ENCODE measurements around the gene ZSCAN22.

ZSCAN22 gene

GRCh38 chr19:58380037-58380661 is 53.4 kb downstream of the ZSCAN22 start:
- no peaks in the 10 kb centered on the region for H3K9me3 ChIP-seq (ENCODE audit: low read length)
- peak overlapping the region; percentile 81 for H3K4me3 ChIP-seq (ENCODE audit: low read length)
- peaks cover 18% of the 10 kb centered on the region for H3K4me1 ChIP-seq (ENCODE audit: insufficient read depth, low read length)
- no peaks in the 10 kb centered on the region for H3K36me3 ChIP-seq (ENCODE audit: insufficient read depth, low read length)
- H2AFZ ChIP-seq (ENCODE audit: low read depth, low read length): peak overlapping the region; percentile 17
- no peaks in the 10 kb centered on the region for H3K27me3 ChIP-seq (ENCODE audit: insufficient read depth, low read length)

GRCh38 chr19:58380662-58381459 is 54.1 kb downstream of the ZSCAN22 start, which contains the start of gene ZNF837:
Gene ZNF837 (minus strand): TSS chr19:58381030. CDS start chr19:58369332, 11,698 bp downstream.
- no peaks in the 10 kb centered on the region for H3K36me3 ChIP-seq (ENCODE audit: insufficient read depth, low read length)

GRCh38 chr19:58381460-58382212 is 54.8 kb downstream of the ZSCAN22 start:
- Histone ChIP-seq H3K4me3 (ENCODE audit: low read length) (peak overlapping the region; percentile 81), H2AFZ (ENCODE audit: low read depth, low read length) (no peak overlapping the region), H3K9me3 (ENCODE audit: low read length) (no peaks in the 10 kb centered on the region), H3K27me3 (ENCODE audit: insufficient read depth, low read length) (no peaks in the 10 kb centered on the region), H3K4me1 (ENCODE audit: insufficient read depth, low read length) (peaks cover 29% of the 10 kb centered on the region), H3K36me3 (ENCODE audit: insufficient read depth, low read length) (no peaks in the 10 kb centered on the region)

More at GRCh38 chr19:58380662-58381459, 54.1 kb downstream of the ZSCAN22 start, which contains the start of gene ZNF837:
- Histone ChIP-seq H3K4me3 (ENCODE audit: low read length) (peak within 1 kb of the TSS; percentile 81), H2AFZ (ENCODE audit: low read depth, low read length) (peak within 1 kb of the TSS; percentile 17), H3K4me1 (ENCODE audit: insufficient read depth, low read length) (peaks cover 25% of the 10 kb centered on the region), H3K27me3 (ENCODE audit: insufficient read depth, low read length) (no peaks in the 10 kb centered on the region), H3K9me3 (ENCODE audit: low read length) (no peaks in the 10 kb centered on the region)

GRCh38 chr19:58382997-58383603 is 56.3 kb downstream of the ZSCAN22 start:
- Histone ChIP-seq H2AFZ (ENCODE audit: low read depth, low read length) (no peak overlapping the region), H3K4me3 (ENCODE audit: low read length) (no peak overlapping the region), H3K27me3 (ENCODE audit: insufficient read depth, low read length) (no peaks in the 10 kb centered on the region), H3K36me3 (ENCODE audit: insufficient read depth, low read length) (peaks cover 2% of the 10 kb centered on the region), H3K4me1 (ENCODE audit: insufficient read depth, low read length) (peaks cover 35% of the 10 kb centered on the region), H3K9me3 (ENCODE audit: low read length) (no peaks in the 10 kb centered on the region)

- H3K36me3 ChIP-seq (ENCODE audit: insufficient read depth, low read length): peaks cover 14% of the 10 kb centered on the region
- H3K9me3 ChIP-seq (ENCODE audit: low read length): no peaks in the 10 kb centered on the region
- peaks cover 32% of the 10 kb centered on the region for H3K4me1 ChIP-seq (ENCODE audit: insufficient read depth, low read length)
- no peaks in the 10 kb centered on the region for H3K27me3 ChIP-seq (ENCODE audit: insufficient read depth, low read length)
- no peak overlapping the region for H2AFZ ChIP-seq (ENCODE audit: low read depth, low read length)
- H3K4me3 ChIP-seq (ENCODE audit: low read length): peak overlapping the region; percentile 76
These were observed 58.6 kb downstream of the ZSCAN22 start for GRCh38 chr19:58385313-58385890.

- peaks cover 32% of the 10 kb centered on the region for H3K4me1 ChIP-seq (ENCODE audit: insufficient read depth, low read length)
- no peaks in the 10 kb centered on the region for H3K27me3 ChIP-seq (ENCODE audit: insufficient read depth, low read length)
- peaks cover 20% of the 10 kb centered on the region for H3K36me3 ChIP-seq (ENCODE audit: insufficient read depth, low read length)
- H3K4me3 ChIP-seq (ENCODE audit: low read length): peak overlapping the region; percentile 76
- H3K9me3 ChIP-seq (ENCODE audit: low read length): no peaks in the 10 kb centered on the region
- H2AFZ ChIP-seq (ENCODE audit: low read depth, low read length): peak overlapping the region; percentile 6
These were observed 59.2 kb downstream of the ZSCAN22 start for GRCh38 chr19:58385891-58386575.

- Histone ChIP-seq H3K4me1 (ENCODE audit: insufficient read depth, low read length) (peaks cover 31% of the 10 kb centered on the region), H3K36me3 (ENCODE audit: insufficient read depth, low read length) (peaks cover 21% of the 10 kb centered on the region), H3K9me3 (ENCODE audit: low read length) (no peaks in the 10 kb centered on the region), H3K27me3 (ENCODE audit: insufficient read depth, low read length) (no peaks in the 10 kb centered on the region), H3K4me3 (ENCODE audit: low read length) (peak within 1 kb of the TSS; percentile 76), H2AFZ (ENCODE audit: low read depth, low read length) (peak within 1 kb of the TSS; percentile 6)
These were observed 60.0 kb downstream of the ZSCAN22 start, which contains the start of gene RPS5 for GRCh38 chr19:58386576-58387337. Gene RPS5 (plus strand): TSS chr19:58387269. CDS start chr19:58388138, 869 bp downstream.

GRCh38 chr19:58387338-58388174 is 60.8 kb downstream of the ZSCAN22 start:
- Histone ChIP-seq H2AFZ (ENCODE audit: low read depth, low read length) (no peak overlapping the region), H3K4me3 (ENCODE audit: low read length) (peak overlapping the region; percentile 76), H3K4me1 (ENCODE audit: insufficient read depth, low read length) (peaks cover 26% of the 10 kb centered on the region), H3K36me3 (ENCODE audit: insufficient read depth, low read length) (peaks cover 26% of the 10 kb centered on the region), H3K9me3 (ENCODE audit: low read length) (no peaks in the 10 kb centered on the region), H3K27me3 (ENCODE audit: insufficient read depth, low read length) (no peaks in the 10 kb centered on the region)

- peaks cover 26% of the 10 kb centered on the region for H3K4me1 ChIP-seq (ENCODE audit: insufficient read depth, low read length)
- no peak overlapping the region for H2AFZ ChIP-seq (ENCODE audit: low read depth, low read length)
- H3K4me3 ChIP-seq (ENCODE audit: low read length): peak overlapping the region; percentile 76
- peaks cover 32% of the 10 kb centered on the region for H3K36me3 ChIP-seq (ENCODE audit: insufficient read depth, low read length)
- H3K9me3 ChIP-seq (ENCODE audit: low read length): no peaks in the 10 kb centered on the region
- H3K27me3 ChIP-seq (ENCODE audit: insufficient read depth, low read length): no peaks in the 10 kb centered on the region
These were observed 61.4 kb downstream of the ZSCAN22 start for GRCh38 chr19:58388175-58388526.
